Endothelial cell of umbilical vein (primary cell): Measurements from ENCODE around the gene RGS6.

Experiments used
- CTCF ChIP-seq, 2 donors: IDR thresholded peaks; 1 replicate in 1 of 2; 2 replicates in 1 of 2; pipeline ENCODE4 v1.5.1; 2011; ENCODE audit warnings: low read length in 2 of 2, mild to moderate bottlenecking in 2 of 2, moderate library complexity in 2 of 2, control low read depth in 1 of 2, inconsistent platforms in 1 of 2, low read depth in 1 of 2; ENCODE audit not compliant: insufficient read depth in 1 of 2; ENCODE audit errors: extremely low read depth in 1 of 2
- EZH2 ChIP-seq: IDR thresholded peaks from 2 replicates; pipeline ENCODE4 v1.6.1; 2012; ENCODE audit warnings: borderline replicate concordance, low read depth, mild to moderate bottlenecking, moderate library complexity, low read length, inconsistent platforms; ENCODE audit not compliant: severe bottlenecking
- MYC ChIP-seq: IDR thresholded peaks from one replicate; pipeline ENCODE4 v1.6.1; 2011; ENCODE audit warnings: mild to moderate bottlenecking, low read depth, low read length
- POLR2A ChIP-seq: IDR thresholded peaks from 2 replicates; pipeline ENCODE4 v1.6.1; 2012; ENCODE audit warnings: low read depth, mild to moderate bottlenecking, control low read depth, low read length
- POLR2AphosphoS5 ChIP-seq: IDR thresholded peaks from 2 replicates; pipeline ENCODE4 v1.6.1; 2012; ENCODE audit warnings: low read depth, mild to moderate bottlenecking, control low read depth, low read length, moderate library complexity; ENCODE audit not compliant: insufficient read depth

GRCh38 chr14:72236629-72237028, 304.4 kb downstream of the RGS6 start:
- TF ChIP-seq POLR2A (no peak), POLR2AphosphoS5 (no peak), EZH2 (no peak), MYC (no peak), CTCF (IDR thresholded peaks at IDR 0.05; ENCODE audit: extremely low read depth in 1 of 2, insufficient read depth in 1 of 2, low read depth in 1 of 2, low read length in 2 of 2) (no peak)
